IPS-NIHi11 (cell line): ENCODE data around the gene HSPG2.

Experiments used
- DNase-seq: peaks from one replicate; pipeline ENCODE4 v3.0.0; 2012; ENCODE audit warnings: mixed read lengths, low spot score

Gene HSPG2

GRCh38 chr1:21898326-21899200 lies 38.5 kb downstream of the HSPG2 start:
- DNase-seq, result no peak

- no peak for DNase-seq
These were observed 39.3 kb downstream of the HSPG2 start for GRCh38 chr1:21897844-21898243.

DNA sequence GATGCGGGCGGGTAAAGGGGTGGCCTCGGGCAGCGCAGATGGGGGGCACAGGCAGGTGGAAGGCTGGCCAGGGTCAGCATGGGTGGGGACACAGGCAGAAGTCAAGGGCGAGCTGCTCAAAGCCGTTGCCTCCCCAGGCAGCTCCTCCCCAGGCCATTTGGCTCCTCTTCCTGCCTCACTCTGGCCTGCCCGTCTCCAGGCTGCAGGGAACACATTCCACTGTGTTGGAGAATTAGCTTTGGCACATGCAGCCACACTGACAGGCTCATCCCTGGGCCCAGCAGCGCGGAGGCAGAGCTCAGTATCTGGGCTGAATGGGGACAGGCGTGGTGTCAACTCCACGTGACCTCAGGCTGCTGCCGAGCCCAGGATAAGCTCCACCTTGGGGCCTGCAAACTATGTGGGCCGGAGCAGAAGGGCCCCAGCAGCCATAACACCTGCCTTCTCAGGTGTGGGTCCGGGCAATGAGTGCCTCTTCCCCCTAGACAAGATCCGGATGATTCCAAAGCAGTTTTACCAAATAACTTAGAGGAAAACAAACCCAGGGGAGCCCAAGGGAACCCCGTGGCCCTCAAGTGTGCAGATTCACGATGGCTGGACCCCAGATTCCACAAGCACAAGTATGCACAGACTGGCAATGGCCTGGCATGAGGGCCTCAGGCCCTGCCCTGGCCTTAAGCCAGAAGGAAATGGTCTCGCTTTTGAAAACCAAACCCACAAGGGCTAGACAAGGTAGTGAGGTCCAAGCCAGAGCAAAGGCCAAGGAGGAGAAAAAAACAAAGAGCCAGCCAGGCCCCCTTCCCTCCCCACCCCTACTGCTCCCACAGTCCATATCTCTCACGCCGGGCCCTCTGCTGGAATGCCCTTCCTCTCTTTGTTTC lies 40.2 kb downstream of the HSPG2 start:
- DNase-seq, result no peak

- DNase-seq, result no peak
These were observed 41.1 kb downstream of the HSPG2 start for GRCh38 chr1:21896026-21896425.

GRCh38 chr1:21894034-21894881 lies 42.9 kb downstream of the HSPG2 start:
- DNase-seq, result no peak

GRCh38 chr1:21893046-21893805 lies 43.9 kb downstream of the HSPG2 start:
- no peak for DNase-seq

DNA sequence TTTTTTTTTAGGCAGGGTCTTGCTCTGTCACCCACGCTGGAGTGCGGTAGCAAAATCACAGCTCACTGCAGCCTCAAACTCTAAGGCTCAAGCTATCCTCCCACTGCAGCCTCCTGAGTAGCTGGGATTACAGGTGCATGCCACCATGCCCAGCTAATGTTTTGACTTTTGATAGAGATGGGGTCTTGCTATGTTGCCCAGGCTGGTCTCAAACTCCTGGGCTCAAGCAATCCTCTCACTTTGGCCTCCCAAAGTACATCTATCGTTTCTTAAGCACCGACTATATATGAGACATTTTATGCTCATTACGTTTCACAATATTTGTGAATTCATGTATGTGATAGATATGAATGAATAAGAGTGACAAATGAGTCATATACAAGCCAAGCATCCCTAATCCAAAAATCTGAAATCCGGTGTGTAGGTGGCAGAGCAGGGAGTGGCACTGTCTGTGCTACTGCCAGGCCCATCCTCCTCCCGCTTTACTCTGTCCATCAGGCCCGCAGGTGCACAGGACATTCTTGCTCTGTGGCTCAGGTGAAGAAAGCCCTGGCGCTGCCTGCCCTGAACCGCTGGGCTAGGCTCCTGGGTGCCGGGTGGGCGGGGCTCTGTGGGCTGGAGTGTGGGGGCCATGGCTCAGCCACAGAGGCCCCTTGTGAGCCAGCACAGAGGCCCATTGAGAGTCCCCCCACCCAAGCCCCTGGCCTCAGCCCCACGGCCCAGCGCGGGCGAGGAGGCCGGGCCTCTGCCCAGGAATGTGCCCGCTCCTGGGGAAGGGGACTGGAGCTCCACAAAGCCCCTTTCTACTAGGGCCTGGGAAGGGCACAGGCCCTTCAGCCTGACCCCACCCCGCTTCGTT lies 45.3 kb downstream of the HSPG2 start:
- no peak for DNase-seq

- no peak for DNase-seq
These were observed 46.0 kb downstream of the HSPG2 start for GRCh38 chr1:21891081-21891480.

- no peak for DNase-seq
These were observed 48.6 kb downstream of the HSPG2 start for GRCh38 chr1:21888500-21888899.

DNA sequence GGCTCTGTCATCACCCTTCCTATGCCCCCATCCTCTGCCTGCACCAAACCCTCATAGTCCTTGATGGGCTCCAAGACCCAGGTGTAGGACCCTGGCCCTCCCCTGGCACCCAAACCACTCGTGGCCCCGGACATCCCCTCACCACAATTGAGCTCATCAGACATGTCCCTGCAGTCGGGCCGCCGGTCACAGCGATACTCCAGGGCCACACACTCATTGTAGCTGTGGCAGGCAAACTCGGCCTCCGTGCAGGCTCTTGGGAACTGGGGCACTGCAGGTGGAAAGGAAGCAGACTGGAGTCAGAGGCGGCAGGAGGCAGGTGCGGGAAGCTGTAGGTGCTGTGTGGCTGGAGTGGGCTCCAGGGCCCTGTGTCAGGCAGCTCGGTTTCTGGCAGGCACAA lies 49.3 kb downstream of the HSPG2 start:
- DNase-seq, result no peak

DNA sequence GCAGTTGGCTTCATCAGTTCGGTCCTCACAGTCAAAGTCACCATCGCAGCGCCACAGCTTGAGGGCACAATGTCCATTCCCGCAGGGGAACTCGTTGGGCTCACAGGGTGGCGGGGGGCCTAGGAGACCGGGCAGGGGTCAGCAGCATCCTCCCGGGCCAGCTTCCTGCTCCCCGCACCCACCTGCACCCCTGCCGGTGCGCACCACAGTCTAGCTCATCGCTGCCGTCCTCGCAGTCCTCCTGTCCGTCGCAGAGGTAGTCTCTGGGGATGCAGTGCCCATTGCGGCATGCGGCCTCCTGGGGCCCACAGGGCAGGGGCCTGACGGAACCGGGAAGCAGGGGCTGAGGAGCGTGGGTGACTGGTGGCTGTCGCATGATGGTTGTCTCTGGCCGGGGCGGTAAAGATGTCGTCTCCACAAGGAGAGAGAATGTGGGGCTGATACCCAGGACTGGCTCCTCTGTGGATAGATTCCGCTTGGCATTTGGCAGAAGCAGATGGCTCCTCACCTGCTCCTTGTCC lies 49.8 kb downstream of the HSPG2 start:
- DNase-seq, result no peak

- no peak for DNase-seq
These were observed 50.5 kb downstream of the HSPG2 start for GRCh38 chr1:21886486-21887215.

DNA sequence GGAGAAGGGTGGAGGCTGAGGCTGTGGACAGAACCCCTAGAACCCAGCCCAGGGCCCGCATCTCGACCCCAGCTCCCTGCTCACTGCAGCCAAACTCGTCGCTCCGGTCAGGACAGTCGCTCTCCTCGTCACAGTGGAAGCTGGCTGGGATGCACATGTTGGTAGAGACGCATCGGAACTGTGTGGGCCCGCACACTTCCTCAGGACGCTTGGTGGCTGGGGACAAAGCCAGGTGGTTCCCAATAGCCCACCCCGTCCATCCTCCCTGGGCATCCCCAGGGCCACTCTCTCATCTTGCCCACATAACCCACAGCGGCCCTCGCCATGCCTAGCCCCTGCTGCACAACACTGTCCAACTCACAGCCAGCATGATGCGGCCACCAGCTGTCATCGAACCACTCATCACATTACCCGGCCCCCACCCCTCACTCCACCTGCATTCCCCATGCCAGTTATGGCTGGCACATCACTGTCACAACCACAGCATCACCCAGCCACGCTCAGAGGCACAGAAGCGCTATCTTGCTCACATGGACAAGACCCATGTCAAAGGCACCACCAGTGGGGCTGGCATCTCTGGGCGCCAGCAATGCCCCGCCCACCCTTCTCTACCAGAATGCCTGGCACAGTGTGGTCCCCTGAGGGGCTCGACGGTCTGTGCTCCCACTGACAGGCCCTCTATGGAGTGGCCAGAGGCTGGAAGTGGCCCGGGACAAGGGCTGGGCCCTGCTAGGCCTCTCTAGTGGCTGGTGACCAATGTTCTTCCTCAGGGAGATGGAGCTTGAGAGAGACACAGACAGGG lies 51.7 kb downstream of the HSPG2 start:
- no peak for DNase-seq

- no peak for DNase-seq
These were observed 52.5 kb downstream of the HSPG2 start for GRCh38 chr1:21884456-21885235.

- no peak for DNase-seq
These were observed 54.2 kb downstream of the HSPG2 start for GRCh38 chr1:21882721-21883415.

GRCh38 chr1:21881250-21881649 lies 55.9 kb downstream of the HSPG2 start:
- DNase-seq, result no peak

DNA sequence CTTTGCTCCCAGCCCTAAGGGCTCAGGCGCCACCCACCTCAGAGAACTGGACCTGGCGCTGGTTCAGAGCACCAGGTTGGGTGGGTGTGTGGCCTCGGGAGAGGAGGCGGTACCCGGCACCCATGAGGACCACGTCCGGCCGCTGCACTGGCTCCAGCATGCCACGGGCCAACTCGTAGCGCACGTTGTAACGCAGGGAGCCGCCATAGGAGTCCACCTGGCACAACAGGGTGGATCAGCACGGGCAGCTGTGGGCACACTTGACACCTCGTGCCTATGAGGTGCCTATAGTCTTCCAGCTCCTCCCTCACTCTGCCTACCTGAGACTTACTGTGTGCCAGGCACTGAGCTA lies 56.5 kb downstream of the HSPG2 start:
- no peak for DNase-seq
